ENCODE data around the gene OOSP2. TPM values are rescaled to one million over a fixed set of nuclear protein-coding genes. Genes with fewer than 3 reads are reported as not detected.
"Not testable (repeated sequence)": the region's sequence is repeated elsewhere in the genome, so short reads cannot be mapped to it uniquely, and the experiment has no call there.

OOSP2 gene, protein sequence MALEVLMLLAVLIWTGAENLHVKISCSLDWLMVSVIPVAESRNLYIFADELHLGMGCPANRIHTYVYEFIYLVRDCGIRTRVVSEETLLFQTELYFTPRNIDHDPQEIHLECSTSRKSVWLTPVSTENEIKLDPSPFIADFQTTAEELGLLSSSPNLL
- total RNA-seq = not detected in 2 replicates

DNA sequence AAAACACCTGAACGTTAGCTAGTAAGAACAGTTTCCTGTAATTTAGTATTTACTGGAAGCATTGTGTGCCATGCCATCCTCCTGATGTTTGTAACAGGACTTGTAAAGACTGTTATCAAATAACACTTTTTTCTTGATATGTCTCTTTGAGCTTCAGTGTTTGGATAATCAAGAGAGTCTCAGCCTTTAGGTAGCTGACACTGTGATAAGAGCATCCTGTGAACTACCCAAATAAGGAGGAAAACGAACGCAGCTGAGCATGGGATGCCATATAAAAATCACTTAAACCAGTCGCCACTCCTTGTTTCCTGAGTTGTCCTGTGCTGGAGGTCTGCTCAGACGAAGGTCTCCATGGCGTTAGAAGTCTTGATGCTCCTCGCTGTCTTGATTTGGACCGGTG, at the start of gene OOSP2:
OOSP2 (plus strand) TSS at position 301 of the 400 bp plus-strand sequence; CDS start at position 352, 51 bp downstream.
- no peak for DNase-seq

GRCh38 chr11:59990421-59990820, 49.8 kb upstream of the OOSP2 start:
- DNase-seq = no peak

- no peak for DNase-seq
Observed at GRCh38 chr11:59992425-59992824, 47.8 kb upstream of the OOSP2 start.

GRCh38 chr11:59997800-59998199, 42.4 kb upstream of the OOSP2 start:
- no peak for DNase-seq

DNA sequence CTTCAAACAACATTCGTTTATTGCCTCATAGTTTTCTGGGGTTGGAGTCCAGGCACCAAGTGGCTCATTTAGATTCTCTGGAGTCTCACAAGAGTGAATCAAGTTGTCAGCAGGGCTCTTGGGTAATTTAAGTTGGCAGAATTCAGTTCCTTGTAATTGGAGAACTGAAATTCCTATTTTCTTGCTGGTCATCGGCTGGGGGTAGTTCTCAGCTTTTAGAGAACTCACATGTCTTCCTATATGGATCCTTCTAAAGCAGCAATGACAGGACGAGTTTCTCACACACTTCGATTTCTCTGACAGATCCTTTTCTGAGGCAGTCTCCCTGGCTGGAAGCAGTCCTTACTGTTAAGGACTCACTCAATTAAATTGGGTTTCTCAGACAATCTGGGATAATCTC, 40.5 kb upstream of the OOSP2 start:
- DNase-seq = no peak

GRCh38 chr11:60003729-60004128, 36.5 kb upstream of the OOSP2 start:
- no peak for DNase-seq

DNA sequence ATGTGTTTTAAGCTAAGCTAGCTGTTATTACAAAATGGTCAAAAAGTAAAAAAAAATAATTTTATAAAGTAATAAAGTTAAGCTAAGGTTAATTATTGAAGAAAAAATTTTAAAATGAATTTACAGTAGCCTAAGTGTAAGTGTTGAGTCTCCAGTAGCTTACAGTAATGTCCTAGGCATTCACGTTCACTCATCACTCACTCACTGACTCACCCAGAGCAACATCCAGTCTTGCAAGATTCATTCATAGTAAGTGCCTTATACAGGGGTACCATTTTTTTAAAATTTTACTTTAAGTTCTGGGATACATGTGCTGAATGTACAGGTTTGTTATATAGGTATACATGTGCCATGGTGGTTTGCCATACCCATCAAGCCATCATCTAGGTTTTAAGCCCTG, 34.8 kb upstream of the OOSP2 start:
- no peak for DNase-seq

DNA sequence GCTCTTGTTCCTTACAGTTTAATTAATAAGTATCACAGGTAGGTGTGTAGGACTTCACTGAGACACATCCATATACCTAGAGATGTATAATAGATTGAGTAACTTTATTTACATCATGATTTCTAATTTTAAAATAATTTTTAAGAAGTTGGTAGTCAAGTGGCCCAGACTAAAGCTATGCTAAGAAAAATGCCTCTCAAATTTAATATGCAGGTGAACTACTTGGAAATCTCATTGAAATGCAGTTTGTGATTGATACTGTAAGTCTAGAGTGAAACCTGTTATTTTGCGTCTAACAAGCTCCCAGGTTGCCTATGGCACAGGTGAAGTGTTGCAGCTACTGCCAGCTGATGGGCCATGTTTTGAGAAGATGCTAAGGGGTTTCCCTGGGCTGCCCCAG, 23.3 kb upstream of the OOSP2 start, which contains the start of gene OOSP4B:
OOSP4B (plus strand) TSS at position 301 of the 400 bp plus-strand sequence.
- no peak for DNase-seq

GRCh38 chr11:60018058-60018457, 22.2 kb upstream of the OOSP2 start:
- no peak for DNase-seq

GRCh38 chr11:60020376-60020775, 19.8 kb upstream of the OOSP2 start:
- DNase-seq = not testable (repeated sequence)

DNA sequence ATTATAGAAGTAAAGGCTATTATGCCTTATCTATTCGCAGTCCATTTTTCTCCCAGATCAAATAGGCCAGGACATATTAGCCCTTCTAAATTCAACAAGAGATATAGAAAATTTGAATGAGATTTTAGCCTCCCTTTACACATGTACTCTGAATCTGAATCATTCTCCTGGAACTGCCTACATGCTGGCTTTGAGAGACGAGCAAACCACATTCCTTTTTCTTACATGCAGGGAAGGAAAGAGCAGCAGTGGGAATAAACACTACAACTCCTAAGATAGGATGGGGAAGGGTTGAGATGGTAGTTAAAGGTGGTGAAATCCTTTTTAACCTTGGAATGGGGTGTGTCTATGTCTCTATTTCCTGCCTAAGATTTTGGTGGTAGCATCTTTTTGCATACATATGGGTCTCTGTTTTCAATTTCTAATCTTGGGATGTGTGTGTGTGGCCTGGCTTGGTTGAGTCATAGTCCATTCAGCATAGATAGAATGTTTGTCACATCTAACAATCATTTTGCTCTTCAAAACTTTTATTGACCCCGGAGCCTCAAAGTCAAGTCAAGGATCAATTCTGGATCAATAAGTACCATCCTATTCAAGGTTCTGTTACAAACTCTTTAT, 11.1 kb upstream of the OOSP2 start:
- DNase-seq = no peak

GRCh38 chr11:60050422-60050821, 10.2 kb downstream of the OOSP2 start:
- not testable (repeated sequence) for DNase-seq

DNA sequence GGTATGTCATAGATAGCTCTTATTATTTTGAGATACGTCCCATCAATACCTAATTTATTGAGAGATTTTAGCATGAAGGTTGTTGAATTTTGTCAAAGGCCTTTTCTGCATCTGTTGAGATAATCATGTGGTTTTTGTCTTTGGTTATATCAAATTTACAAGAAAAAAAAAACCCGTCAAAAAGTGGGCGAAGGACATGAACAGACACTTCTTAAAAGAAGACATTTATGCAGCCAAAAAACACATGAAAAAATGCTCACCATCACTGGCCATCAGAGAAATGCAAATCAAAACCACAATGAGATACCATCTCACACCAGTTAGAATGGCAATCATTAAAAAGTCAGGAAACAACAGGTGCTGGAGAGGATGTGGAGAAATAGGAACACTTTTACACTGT, 10.6 kb downstream of the OOSP2 start:
- not testable (repeated sequence) for DNase-seq

GRCh38 chr11:60056349-60056969, 16.2 kb downstream of the OOSP2 start, which contains the start of gene MS4A3:
Gene MS4A3, plus strand, starts transcription at chr11:60056665. Its CDS starts 4,496 bp downstream, at chr11:60061161.
- DNase-seq = no peak

- DNase-seq = no peak
Observed at GRCh38 chr11:60059052-60059451, 18.8 kb downstream of the OOSP2 start.

DNA sequence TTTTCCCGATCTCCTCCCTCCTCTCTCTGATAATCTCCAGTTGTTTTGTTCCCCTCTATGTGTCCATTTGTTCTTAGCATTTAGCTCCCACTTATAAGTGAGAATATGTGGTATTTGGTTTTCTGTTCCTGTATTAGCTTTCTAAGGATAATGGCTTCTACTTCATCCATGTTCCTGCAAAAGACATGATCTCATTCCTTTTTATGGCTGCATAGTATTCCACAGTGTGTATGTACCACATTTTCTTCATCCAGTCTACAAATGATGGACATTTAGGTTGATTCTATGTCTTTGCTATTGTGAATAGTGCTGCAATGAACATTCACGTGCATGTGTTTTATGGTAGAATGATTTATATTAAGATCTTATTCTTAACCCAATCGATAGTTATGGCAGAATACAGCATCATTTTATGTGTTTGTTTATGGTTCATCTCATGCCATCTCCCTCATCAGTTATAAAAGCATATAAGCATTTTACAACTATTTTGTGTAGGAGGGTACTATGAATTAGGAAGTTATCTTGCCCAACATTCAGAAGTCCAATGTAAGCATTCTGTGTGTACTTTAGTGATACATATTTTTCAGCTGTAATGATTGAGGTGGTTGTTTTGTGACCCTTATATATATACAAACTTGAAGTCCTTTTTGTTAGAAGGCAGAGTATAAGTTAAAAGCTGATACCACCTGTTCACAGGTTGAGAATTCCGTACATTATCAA, 19.5 kb downstream of the OOSP2 start:
- no peak for DNase-seq

DNA sequence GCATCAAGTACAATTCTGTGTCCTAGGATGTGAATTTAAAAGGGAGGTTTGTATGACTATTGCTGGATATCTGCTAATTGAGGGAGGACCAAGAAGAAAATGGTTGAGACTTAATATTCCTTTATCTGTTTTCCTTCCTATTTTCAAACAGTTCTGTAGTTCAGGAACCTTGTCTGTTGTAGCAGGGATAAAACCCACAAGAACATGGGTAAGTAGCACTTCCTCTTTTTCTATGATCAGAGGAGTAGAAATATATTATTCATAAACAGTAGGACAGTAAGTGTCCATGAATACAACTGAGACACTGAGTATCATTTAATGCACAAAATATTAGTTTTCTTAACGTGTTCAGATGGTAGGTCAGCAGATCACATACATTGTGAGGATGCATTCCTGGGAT, 23.9 kb downstream of the OOSP2 start:
- DNase-seq = no peak

DNA sequence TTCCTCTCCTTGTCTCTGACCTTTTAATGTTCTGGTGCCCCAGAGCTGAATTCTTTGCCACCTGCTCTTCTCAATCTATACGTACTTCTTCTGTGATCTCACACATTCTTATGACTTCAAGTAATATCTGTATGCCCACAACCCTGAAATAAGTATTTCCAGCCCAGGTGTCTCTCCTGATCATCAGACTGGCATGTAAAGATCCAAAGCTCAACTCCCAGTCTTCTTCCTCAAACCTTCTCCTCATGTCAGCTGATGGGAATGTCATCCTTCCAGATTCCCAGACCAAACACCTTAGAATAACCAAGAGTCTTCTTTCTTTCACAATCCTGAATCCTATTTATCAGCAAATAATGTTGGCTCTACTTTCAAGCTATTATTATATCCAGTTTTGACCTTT, 25.6 kb downstream of the OOSP2 start:
- no peak for DNase-seq

- DNase-seq = no peak
Observed at GRCh38 chr11:60069450-60069849, 29.2 kb downstream of the OOSP2 start.

GRCh38 chr11:60071644-60072043, 31.4 kb downstream of the OOSP2 start:
- DNase-seq = not testable (repeated sequence)

- DNase-seq = no peak
Observed at GRCh38 chr11:60077216-60077817, 37.1 kb downstream of the OOSP2 start.

DNA sequence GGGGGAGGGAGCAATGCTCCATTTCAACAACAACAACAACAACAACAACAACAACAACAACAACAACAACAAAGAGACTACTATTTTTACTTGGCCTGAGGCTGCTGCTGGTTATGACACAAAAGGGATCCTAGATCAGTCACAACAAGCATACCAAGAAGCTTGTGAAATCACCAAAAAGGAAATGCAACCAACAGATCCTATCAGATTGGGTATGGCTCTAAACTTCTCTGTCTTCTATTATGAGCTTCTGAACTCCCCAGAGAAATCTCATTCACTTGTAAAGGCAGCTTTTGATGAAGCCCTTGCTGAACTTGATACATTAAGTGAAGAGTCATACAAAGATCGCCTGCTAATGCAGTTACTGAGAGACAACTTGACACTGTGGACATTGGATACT, 37.8 kb downstream of the OOSP2 start:
- DNase-seq = no peak

DNA sequence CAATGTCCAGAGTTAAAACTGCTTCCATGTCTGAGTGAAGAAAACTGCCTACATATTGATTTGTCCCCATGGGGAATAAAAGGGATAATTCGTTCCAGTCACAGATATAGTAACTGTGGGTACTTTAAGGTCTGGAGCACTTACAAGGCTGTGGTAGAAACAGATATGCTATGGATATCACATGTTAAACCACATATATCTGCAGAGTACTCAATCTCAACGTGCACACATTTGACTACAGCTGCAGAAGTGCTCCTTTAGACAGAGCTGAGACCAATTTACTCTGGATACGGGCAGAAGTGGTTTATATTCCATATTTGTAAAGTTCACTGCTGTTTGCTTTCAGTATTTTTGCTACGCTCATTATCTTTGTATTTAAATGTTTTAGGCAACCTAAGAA, 38.5 kb downstream of the OOSP2 start:
- no peak for DNase-seq

Measured in dermis blood vessel endothelial cell (primary cell).